H1 (cell line): ENCODE results near the gene SMIM29. TPM values are rescaled to one million over a fixed set of nuclear protein-coding genes. Genes with fewer than 3 reads are reported as not detected.

Source experiments
- CTCF ChIA-PET: fragments of 300-600 bp; sonication (Branson Sonifier 250); formaldehyde crosslinking; loops from one replicate; lab custom pipeline; 2021; ENCODE audit not compliant: partially characterized antibody; lab: Charles Lee
- POLR2A ChIA-PET: fragments of 300-600 bp; sonication (Branson Sonifier 250); formaldehyde crosslinking; loops from one replicate; lab custom pipeline; 2021; ENCODE audit warnings: inconsistent platforms; ENCODE audit not compliant: partially characterized antibody; lab: Charles Lee
- DNase-seq, 2 experiments: peaks; one replicate each; pipeline versions ENCODE4 v3.0.0 to v3.0.0-alpha.2; 2010 to 2022; ENCODE audit warnings: low spot score in 2 of 2, low read depth in 1 of 2, mixed read lengths in 1 of 2
- FAIRE-seq: peaks from 2 replicates; lab custom pipeline; 2011; peaks lifted over from hg19 to GRCh38; lab: Jason Lieb, UNC
- H2AFZ ChIP-seq: 2 replicates; pipeline ENCODE4 v1.8.1; 2012; ENCODE audit warnings: low read length, inconsistent platforms
- H2AK5ac ChIP-seq: 2 replicates; pipeline ENCODE4 v1.6.1; 2013; ENCODE audit warnings: low read depth, low read length
- H2BK120ac ChIP-seq: replicated peaks from 2 replicates; pipeline ENCODE3; 2013; ENCODE audit warnings: low read depth, low read length, inconsistent platforms
- H2BK12ac ChIP-seq: 2 replicates; pipeline ENCODE4 v1.6.1; 2013; ENCODE audit warnings: low read depth, low read length
- H2BK15ac ChIP-seq: 2 replicates; pipeline ENCODE4 v1.6.1; 2013; ENCODE audit warnings: low read length
- H2BK20ac ChIP-seq: 2 replicates; pipeline ENCODE4 v1.6.1; 2013; ENCODE audit warnings: low read length
- H2BK5ac ChIP-seq: 2 replicates; pipeline ENCODE4 v1.6.1; 2013; ENCODE audit warnings: low read depth, low read length
- H3K14ac ChIP-seq: 2 replicates; pipeline ENCODE4 v1.6.1; 2013; ENCODE audit warnings: inconsistent platforms; ENCODE audit not compliant: insufficient read length
- H3K18ac ChIP-seq: 2 replicates; pipeline ENCODE4 v1.6.1; 2013; ENCODE audit warnings: low read length; ENCODE audit errors: extremely low read depth
- H3K23ac ChIP-seq: 2 replicates; pipeline ENCODE4 v1.6.1; 2013; ENCODE audit warnings: inconsistent platforms; ENCODE audit not compliant: insufficient read length
- H3K23me2 ChIP-seq: 2 replicates; pipeline ENCODE4 v1.6.1; 2013; ENCODE audit warnings: low read depth, low read length
- H3K27ac ChIP-seq: 2 replicates; pipeline ENCODE4 v1.6.1; 2011; ENCODE audit warnings: low read depth, low read length, inconsistent platforms
- H3K27me3 ChIP-seq, 4 experiments: replicated peaks in 1 of 4; 1 replicate in 1 of 4; 2 replicates in 3 of 4; pipeline versions ENCODE4 v1.6.1 to v1.8.1; 2011 to 2013; ENCODE audit warnings: low read length in 3 of 4, mild to moderate bottlenecking in 3 of 4, inconsistent platforms in 2 of 4, mixed read lengths in 2 of 4, moderate library complexity in 1 of 4; ENCODE audit not compliant: control insufficient read depth in 3 of 4, insufficient read depth in 3 of 4; ENCODE audit errors: extremely low read depth in 1 of 4
- H3K36me3 ChIP-seq, 4 experiments: 2 replicates each; pipeline versions ENCODE4 v1.6.1 to v1.8.1; 2011 to 2013; ENCODE audit warnings: mild to moderate bottlenecking in 4 of 4, low read length in 3 of 4, moderate library complexity in 2 of 4, control low read depth in 1 of 4, inconsistent platforms in 1 of 4; ENCODE audit not compliant: insufficient read depth in 4 of 4, control insufficient read depth in 2 of 4
- H3K4ac ChIP-seq: replicated peaks from 2 replicates; pipeline ENCODE3; 2013; ENCODE audit warnings: low read length, low read depth, mixed read lengths, inconsistent platforms; ENCODE audit not compliant: insufficient read length
- H3K4me1 ChIP-seq, 4 experiments: replicated peaks in 1 of 4; 1 replicate in 1 of 4; 2 replicates in 3 of 4; pipeline versions ENCODE4 v1.6.1 to v1.8.1; 2011 to 2013; ENCODE audit warnings: low read length in 3 of 4, inconsistent platforms in 2 of 4, mixed read lengths in 1 of 4; ENCODE audit not compliant: insufficient read depth in 4 of 4, control insufficient read depth in 3 of 4
- H3K4me2 ChIP-seq, 2 experiments: 2 replicates each; pipeline versions ENCODE4 v1.6.1 to v1.8.1; 2011 to 2013; ENCODE audit warnings: low read depth in 2 of 2, low read length in 2 of 2, control low read depth in 1 of 2, inconsistent platforms in 1 of 2, mild to moderate bottlenecking in 1 of 2; ENCODE audit not compliant: insufficient read depth in 1 of 2
- H3K4me3 ChIP-seq, 4 experiments: fragments of 200-600, 300-600 bp in 1 of 4; sonication (generic), shearing (Covaris generic), sonication (Bioruptor Twin) in 1 of 4; 2 replicates each; pipeline versions ENCODE4 v1.5.1 to v1.8.1; 2011 to 2016; ENCODE audit warnings: low read length in 4 of 4, low read depth in 3 of 4, control low read depth in 2 of 4, inconsistent platforms in 2 of 4, mild to moderate bottlenecking in 2 of 4, mixed read lengths in 1 of 4, moderate library complexity in 1 of 4; ENCODE audit not compliant: insufficient read depth in 2 of 4; ENCODE audit errors: extremely low read depth in 1 of 4
- H3K56ac ChIP-seq: replicated peaks from 2 replicates; pipeline ENCODE3; 2013; ENCODE audit warnings: low read depth, mild to moderate bottlenecking, mixed read lengths, low read length, inconsistent platforms; ENCODE audit not compliant: insufficient read length
- H3K79me1 ChIP-seq: 2 replicates; pipeline ENCODE4 v1.6.1; 2013; ENCODE audit warnings: low read depth, low read length, control low read depth
- H3K79me2 ChIP-seq, 2 experiments: 2 replicates each; pipeline versions ENCODE4 v1.6.1 to v1.8.1; 2012 to 2013; ENCODE audit warnings: low read length in 2 of 2, mild to moderate bottlenecking in 2 of 2, inconsistent platforms in 1 of 2; ENCODE audit not compliant: insufficient read depth in 2 of 2, control insufficient read depth in 1 of 2
- H3K9ac ChIP-seq, 4 experiments: replicated peaks in 1 of 4; 1 replicate in 1 of 4; 2 replicates in 3 of 4; pipeline versions ENCODE4 v1.6.1 to v1.8.1; 2011 to 2013; ENCODE audit warnings: low read depth in 3 of 4, low read length in 3 of 4, control low read depth in 2 of 4, mild to moderate bottlenecking in 2 of 4, moderate library complexity in 2 of 4, inconsistent platforms in 1 of 4; ENCODE audit errors: extremely low read depth in 1 of 4
- H3K9me3 ChIP-seq, 2 experiments: 2 replicates each; pipeline versions ENCODE4 v1.6.1 to v1.8.1; 2012 to 2013; ENCODE audit warnings: mild to moderate bottlenecking in 2 of 2, moderate library complexity in 2 of 2, control low read depth in 1 of 2, inconsistent platforms in 1 of 2, low read depth in 1 of 2, low read length in 1 of 2, mixed read lengths in 1 of 2; ENCODE audit not compliant: insufficient read depth in 2 of 2
- H4K20me1 ChIP-seq, 2 experiments: replicated peaks in 1 of 2; 2 replicates each; pipeline versions ENCODE3 to v1.8.1; 2011 to 2013; ENCODE audit warnings: inconsistent platforms in 2 of 2, low read length in 2 of 2, mild to moderate bottlenecking in 1 of 2; ENCODE audit not compliant: insufficient read depth in 2 of 2, control insufficient read depth in 1 of 2
- H4K5ac ChIP-seq: 2 replicates; pipeline ENCODE4 v1.6.1; 2013; ENCODE audit warnings: low read length, low read depth, mixed read lengths, inconsistent platforms; ENCODE audit not compliant: insufficient read length
- H4K8ac ChIP-seq: 2 replicates; pipeline ENCODE4 v1.8.0; 2013; ENCODE audit warnings: mild to moderate bottlenecking, moderate library complexity, low read length, inconsistent platforms; ENCODE audit not compliant: insufficient read depth; ENCODE audit errors: extremely low read depth
- H4K91ac ChIP-seq: replicated peaks from 2 replicates; pipeline ENCODE3; 2013; ENCODE audit warnings: low read length, mixed read lengths, inconsistent platforms; ENCODE audit not compliant: insufficient read length
- SP2 ChIP-seq: IDR thresholded peaks from 2 replicates; pipeline ENCODE4 v1.6.1; 2012; ENCODE audit warnings: mild to moderate bottlenecking, low read length, inconsistent platforms
- YY1 ChIP-seq: IDR thresholded peaks from 2 replicates; pipeline ENCODE4 v1.6.1; 2011; ENCODE audit warnings: low read depth, mild to moderate bottlenecking, low read length
- WGBS, 2 experiments: shearing (Covaris generic) in 1 of 2; methylation state at CpG; one replicate each; pipeline versions ENCODE4 v1.1.6 to v1.1.7; 2013 to 2015; ENCODE audit warnings: low lambda C conversion rate in 2 of 2, mixed read lengths in 2 of 2, inconsistent platforms in 1 of 2, low coverage in 1 of 2, missing lambda C conversion rate in 1 of 2; ENCODE audit not compliant: insufficient replicate concordance in 2 of 2, insufficient coverage in 1 of 2, insufficient read length in 1 of 2; ENCODE audit errors: extremely low coverage in 1 of 2, missing lambda C conversion rate in 1 of 2; 5-methylcytosine and 5-hydroxymethylcytosine counted together
- polyA plus RNA-seq, 7 experiments: library from polyadenylated mRNA; depleted of rRNA in 3 of 7; stranded (reverse) in 5 of 7; unstranded in 2 of 7; fragments of >200 nt in 5 of 7; fragments of 200-250 nt in 2 of 7; gene quantifications; 1 replicate in 5 of 7; 2 replicates in 1 of 7; 4 replicates in 1 of 7; pipeline versions ENCODE4 v1.2.1 to v1.2.3, GENCODE V29; 2011 to 2013; ENCODE audit warnings: missing spikeins in 2 of 7, mixed read lengths in 2 of 7
- total RNA-seq: library from RNA; stranded (reverse); fragmentation: NEBNext Ultra II Directional; extraction: Animal tissue kit (Norgen Biotek cat#: 25700); gene quantifications from 2 replicates; pipeline ENCODE4 v1.2.1, GENCODE V29; 2021

The SMIM29 gene
- total and polyA plus RNA-seq, 2 of the 8 experiments (the other 6 are each of a cell fraction or from before 2014, with no cell fraction given) = 7.0 to 22.4 TPM

DNA sequence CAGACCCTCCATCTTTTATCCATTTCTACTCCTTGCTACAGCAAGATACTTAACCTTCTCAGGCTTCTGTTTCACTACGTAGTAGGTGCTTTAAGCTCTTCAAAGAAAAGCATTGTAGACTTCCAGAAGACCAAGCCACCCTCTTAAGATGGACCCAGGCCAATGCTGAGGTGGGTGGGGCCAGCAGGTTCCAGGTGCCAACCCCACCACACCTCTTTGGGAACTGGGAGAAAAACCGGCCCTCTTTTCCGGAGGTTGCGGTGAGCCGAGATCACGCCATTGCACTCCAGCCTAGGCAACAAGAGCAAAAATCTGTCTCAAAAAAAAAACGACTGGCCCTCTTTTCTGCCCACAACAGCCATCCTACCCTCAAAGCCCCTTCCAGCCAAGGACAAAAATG is 22.7 kb downstream of the SMIM29 start:
- Histone ChIP-seq H4K91ac (peak overlapping the region; percentile 95), H2BK12ac (peak overlapping the region; percentile 95), H2AK5ac (peak overlapping the region; percentile 61; the same call in 1 of the 2 replicates), H3K9ac (no peak overlapping the region), H3K79me2 (no peaks in the 10 kb centered on the region), H3K23ac (no peak overlapping the region), H3K18ac (peak overlapping the region; percentile 99), H3K56ac (no peak overlapping the region), H4K8ac (no peak overlapping the region), H3K4ac (peak overlapping the region; percentile 58), H3K14ac (no peak overlapping the region), H3K79me1 (no peaks in the 10 kb centered on the region), H3K9me3 (no peaks in the 10 kb centered on the region), H3K23me2 (peaks cover 4% of the 10 kb centered on the region; the same call in 1 of the 2 replicates), H3K27ac (no peak overlapping the region; the same call in 1 of the 2 replicates), H2AFZ (no peak overlapping the region), H2BK20ac (peak overlapping the region; percentile 98; the same call in 1 of the 2 replicates), H3K4me1 (peaks cover 10 to 37% (median 30%) of the 10 kb centered on the region in 4 experiments), H2BK120ac (peak overlapping the region; percentile 47), H3K27me3 (no peaks in the 10 kb centered on the region), H2BK15ac (no peak overlapping the region), H3K36me3 (no peaks in the 10 kb centered on the region), H4K5ac (no peak overlapping the region), H4K20me1 (no peaks in the 10 kb centered on the region), H3K4me3 (no peak overlapping the region), H3K4me2 (peak overlapping the region; percentile 50 to 53; a peak in 1 of 4 replicates), H2BK5ac (peak overlapping the region; percentile 100)
- DNase-seq (no peak), FAIRE-seq (no peak)
- POLR2A ChIA-PET = interaction anchor here (0.7 to 9.0 kb wide), 14 partner anchors 7 to 568 kb away, joined by 3 to 191 read pairs (median 8); partner anchors contain the start of genes HMGA1 and SMIM29
- 64% methylated on average over 7 of the region's 7 CpGs; no CpG with 5 or more reads in 1 of the 2 experiments for WGBS, 2 experiments
- TF ChIP-seq YY1 (no peak), SP2 (no peak)
- CTCF ChIA-PET = interaction anchor here (0.6 to 2.6 kb wide), 7 partner anchors 20 to 489 kb away, joined by 3 to 21 read pairs (median 3); no protein-coding TSS in a partner anchor
